ENCODE data around the gene AGMO. TPM values are rescaled to one million over a fixed set of nuclear protein-coding genes. Genes with fewer than 3 reads are reported as not detected.

The AGMO gene
- polyA plus RNA-seq, 3 donors = not detected

GRCh38 chr7:15543256-15543655 lies 18.6 kb downstream of the AGMO start:
- H3K9me3 Mint-ChIP-seq = peaks cover 0 to 13% (median 6%) of the 10 kb centered on the region in 7 donors
- Histone ChIP-seq H3K9ac (ENCODE audit: insufficient read depth, low read length, poor library complexity, severe bottlenecking) (no peak overlapping the region), H3K27me3 (ENCODE audit: control insufficient read depth in 2 of 2, insufficient read depth in 2 of 2, low read length in 2 of 2) (no peaks in the 10 kb centered on the region), H3K4me2 (replicated peaks; ENCODE audit: extremely low read depth, low read length, poor library complexity, severe bottlenecking) (no peak overlapping the region), H3K9me3 (replicated peaks in 1 of 2; ENCODE audit: control insufficient read depth in 1 of 2, insufficient read depth in 1 of 2, low read length in 2 of 2) (peaks cover 3 to 5% of the 10 kb centered on the region in 2 donors), H4K20me1 (ENCODE audit: insufficient read depth, low read length) (no peaks in the 10 kb centered on the region), H3K27ac (ENCODE audit: low read depth in 1 of 2, low read length in 2 of 2) (no peak overlapping the region), H3K4me3 (replicated peaks in 1 of 3; ENCODE audit: low read depth in 2 of 3, low read length in 3 of 3) (no peak overlapping the region), H3K4me1 (ENCODE audit: control insufficient read depth in 1 of 2, insufficient read depth in 2 of 2, low read length in 2 of 2) (no peaks in the 10 kb centered on the region), H3K36me3 (replicated peaks in 1 of 2; ENCODE audit: control insufficient read depth in 1 of 2, insufficient read depth in 2 of 2, low read length in 2 of 2) (no peaks in the 10 kb centered on the region), H2AFZ (ENCODE audit: insufficient read depth, low read depth, low read length, poor library complexity, severe bottlenecking) (no peak overlapping the region), H3K79me2 (ENCODE audit: insufficient read depth, low read length) (no peaks in the 10 kb centered on the region)
- intact Hi-C loops (cut with micrococcal nuclease) = no loop called here
- H3K36me3 Mint-ChIP-seq = no peaks in the 10 kb centered on the region
- H3K4me3 Mint-ChIP-seq = no peak overlapping the region
- TF ChIP-seq CTCF (IDR thresholded peaks at IDR 0.05) = no peak
- no peak overlapping the region for H3K27ac Mint-ChIP-seq
- WGBS (ENCODE audit: insufficient coverage) = no CpG with 5 or more reads among the region's 1 CpG
- peaks cover 0 to 2% (median 0%) of the 10 kb centered on the region in 3 donors for H3K27me3 Mint-ChIP-seq (ENCODE audit: low read depth in 3 of 3)
- H3K4me1 Mint-ChIP-seq = no peaks in the 10 kb centered on the region
- DNase-seq = no peak

GRCh38 chr7:15527648-15528047 lies 34.2 kb downstream of the AGMO start:
- no peaks in the 10 kb centered on the region for H3K27me3 ChIP-seq (ENCODE audit: control insufficient read depth in 2 of 2, insufficient read depth in 2 of 2, low read length in 2 of 2)
- H3K36me3 ChIP-seq (replicated peaks in 1 of 2; ENCODE audit: control insufficient read depth in 1 of 2, insufficient read depth in 2 of 2, low read length in 2 of 2) = no peaks in the 10 kb centered on the region
- no peak overlapping the region for H3K27ac ChIP-seq (ENCODE audit: low read depth in 1 of 2, low read length in 2 of 2)
- Mint-ChIP-seq H3K36me3 (no peaks in the 10 kb centered on the region), H3K4me3 (no peak overlapping the region), H3K9me3 (peaks cover 2 to 8% (median 5%) of the 10 kb centered on the region in 7 donors), H3K27me3 (ENCODE audit: low read depth in 3 of 3) (peaks cover 0 to 4% (median 0%) of the 10 kb centered on the region in 3 donors), H3K27ac (no peak overlapping the region), H3K4me1 (no peaks in the 10 kb centered on the region)
- H3K9me3 ChIP-seq (replicated peaks in 1 of 2; ENCODE audit: control insufficient read depth in 1 of 2, insufficient read depth in 1 of 2, low read length in 2 of 2) = peaks cover 0 to 10% of the 10 kb centered on the region in 2 donors
- H3K4me1 ChIP-seq (ENCODE audit: control insufficient read depth in 1 of 2, insufficient read depth in 2 of 2, low read length in 2 of 2) = no peaks in the 10 kb centered on the region
- intact Hi-C loops (cut with micrococcal nuclease) = no loop called here
- H2AFZ ChIP-seq (ENCODE audit: insufficient read depth, low read depth, low read length, poor library complexity, severe bottlenecking) = no peak overlapping the region
- no peak for TF ChIP-seq CTCF (IDR thresholded peaks at IDR 0.05)
- no peaks in the 10 kb centered on the region for H4K20me1 ChIP-seq (ENCODE audit: insufficient read depth, low read length)
- H3K9ac ChIP-seq (ENCODE audit: insufficient read depth, low read length, poor library complexity, severe bottlenecking) = no peak overlapping the region
- H3K4me2 ChIP-seq (replicated peaks; ENCODE audit: extremely low read depth, low read length, poor library complexity, severe bottlenecking) = no peak overlapping the region
- no peak for DNase-seq
- H3K4me3 ChIP-seq (replicated peaks in 1 of 3; ENCODE audit: low read depth in 2 of 3, low read length in 3 of 3) = no peak overlapping the region
- no peaks in the 10 kb centered on the region for H3K79me2 ChIP-seq (ENCODE audit: insufficient read depth, low read length)
